Gastrocnemius medialis (tissue), 4 donors: Measurements from ENCODE around the gene CNDP1.

Source experiments
- POLR2A ChIP-seq, 2 donors: fragments of 450-650 bp; IDR thresholded peaks; one replicate each; pipeline ENCODE4 v1.6.1; 2017; ENCODE audit warnings: antibody characterized with exemption in 2 of 2, mild to moderate bottlenecking in 2 of 2, moderate library complexity in 2 of 2
- TF ChIP-seq, protein P1 (sequence below), 5 experiments: fragments of 450-650 bp in 3 of 5; fragments of 200-600 bp in 2 of 5; sonication (generic) in 2 of 5; IDR thresholded peaks in 4 of 5; conservative IDR thresholded peaks in 1 of 5; 1 replicate in 4 of 5; 2 replicates in 1 of 5; pipeline ENCODE4 v1.5.1; 2016 to 2019; ENCODE audit warnings: antibody characterized with exemption in 5 of 5, mild to moderate bottlenecking in 3 of 5, moderate library complexity in 3 of 5

DNA sequence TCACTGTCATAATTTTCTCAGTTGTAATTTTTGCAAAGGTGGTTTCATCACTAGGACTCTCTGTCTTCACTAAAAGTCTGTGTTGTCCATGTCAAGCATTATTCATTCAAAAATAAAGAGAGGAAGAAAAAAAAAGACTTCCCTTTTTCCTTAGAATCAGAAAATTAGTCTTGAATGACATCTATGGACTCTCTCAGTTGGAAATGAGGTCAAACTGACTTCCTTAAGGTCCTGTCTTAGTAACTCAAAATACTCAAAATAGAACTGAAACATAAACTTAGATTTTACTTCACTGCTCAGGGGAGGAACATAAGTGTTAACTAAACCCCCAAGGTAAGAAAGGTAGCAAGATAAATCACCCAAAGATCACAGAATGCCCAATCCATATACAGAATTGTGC is 61.1 kb downstream of the CNDP1 start:
- TF ChIP-seq, protein P1, sequence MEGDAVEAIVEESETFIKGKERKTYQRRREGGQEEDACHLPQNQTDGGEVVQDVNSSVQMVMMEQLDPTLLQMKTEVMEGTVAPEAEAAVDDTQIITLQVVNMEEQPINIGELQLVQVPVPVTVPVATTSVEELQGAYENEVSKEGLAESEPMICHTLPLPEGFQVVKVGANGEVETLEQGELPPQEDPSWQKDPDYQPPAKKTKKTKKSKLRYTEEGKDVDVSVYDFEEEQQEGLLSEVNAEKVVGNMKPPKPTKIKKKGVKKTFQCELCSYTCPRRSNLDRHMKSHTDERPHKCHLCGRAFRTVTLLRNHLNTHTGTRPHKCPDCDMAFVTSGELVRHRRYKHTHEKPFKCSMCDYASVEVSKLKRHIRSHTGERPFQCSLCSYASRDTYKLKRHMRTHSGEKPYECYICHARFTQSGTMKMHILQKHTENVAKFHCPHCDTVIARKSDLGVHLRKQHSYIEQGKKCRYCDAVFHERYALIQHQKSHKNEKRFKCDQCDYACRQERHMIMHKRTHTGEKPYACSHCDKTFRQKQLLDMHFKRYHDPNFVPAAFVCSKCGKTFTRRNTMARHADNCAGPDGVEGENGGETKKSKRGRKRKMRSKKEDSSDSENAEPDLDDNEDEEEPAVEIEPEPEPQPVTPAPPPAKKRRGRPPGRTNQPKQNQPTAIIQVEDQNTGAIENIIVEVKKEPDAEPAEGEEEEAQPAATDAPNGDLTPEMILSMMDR (IDR thresholded peaks at IDR 0.05 in 4 of 5, conservative IDR thresholded peaks at IDR 0.05 in 1 of 5), result no peak
- TF ChIP-seq POLR2A (IDR thresholded peaks at IDR 0.05), result no peak
